MCF 10A (cell line): Measurements from ENCODE around the gene NR3C2. TPM values are rescaled to one million over a fixed set of nuclear protein-coding genes. Genes with fewer than 3 reads are reported as not detected.

ENCODE experiments used
- BruUV-seq: library from RNA; stranded (reverse); fragments of 400-500 nt; replicated peaks from 2 replicates; lab custom pipeline; 2021; lab: Mats Ljungman, UMichigan
- CTCF ChIA-PET: fragments of 300-600 bp; sonication (Branson Sonifier 250); formaldehyde crosslinking; extraction: SDS; loops from one replicate; lab custom pipeline; 2021; ENCODE audit warnings: antibody characterized with exemption, inconsistent platforms; lab: Yijun Ruan, JAX
- POLR2A ChIA-PET: fragments of 300-600, 350-650 bp; sonication (Branson Sonifier 250); formaldehyde crosslinking; extraction: SDS; loops from one replicate; lab custom pipeline; 2020; ENCODE audit warnings: antibody characterized with exemption, inconsistent platforms; lab: Yijun Ruan, JAX
- DNase-seq: peaks from one replicate; pipeline ENCODE4 v3.0.0-alpha.2; 2018; ENCODE audit not compliant: unreplicated experiment
- H3K27ac Mint-ChIP-seq: one replicate; pipeline ENCODE4 v1.8.0; 2022; ENCODE audit warnings: mild to moderate bottlenecking, low read depth, mixed read lengths; ENCODE audit not compliant: unreplicated experiment
- H3K27me3 Mint-ChIP-seq: one replicate; pipeline ENCODE4 v1.8.0; 2022; ENCODE audit warnings: mixed read lengths; ENCODE audit not compliant: insufficient read depth, unreplicated experiment
- H3K36me3 Mint-ChIP-seq: one replicate; pipeline ENCODE4 v1.8.0; 2022; ENCODE audit warnings: mild to moderate bottlenecking, moderate library complexity, mixed read lengths; ENCODE audit not compliant: insufficient read depth, unreplicated experiment
- H3K4me1 Mint-ChIP-seq: one replicate; pipeline ENCODE4 v1.8.0; 2022; ENCODE audit warnings: mixed read lengths; ENCODE audit not compliant: insufficient read depth, unreplicated experiment
- H3K4me3 Mint-ChIP-seq: one replicate; pipeline ENCODE4 v1.8.0; 2022; ENCODE audit warnings: mild to moderate bottlenecking, moderate library complexity, mixed read lengths; ENCODE audit not compliant: unreplicated experiment
- H3K9me3 Mint-ChIP-seq: one replicate; pipeline ENCODE4 v1.8.0; 2022; ENCODE audit warnings: mixed read lengths; ENCODE audit not compliant: unreplicated experiment
- intact Hi-C: fragments of 100-400 bp; cut with micrococcal nuclease; formaldehyde crosslinking; loops from 2 replicates; pipeline ENCODE4 v1.14.1; 2022
- total RNA-seq: library from RNA; stranded (reverse); gene quantifications from 2 replicates; pipeline ENCODE4 v1.2.3, GENCODE V29; 2022
- TF ChIP-seq, protein P1 (sequence below): fragments of 200-600 bp; IDR thresholded peaks from one replicate; pipeline ENCODE4 v1.8.0; 2022; ENCODE audit warnings: antibody characterized with exemption, mild to moderate bottlenecking; ENCODE audit not compliant: unreplicated experiment

NR3C2 gene
- total RNA-seq, 1 experiment from 2014 or later, result 0.21 TPM

DNA sequence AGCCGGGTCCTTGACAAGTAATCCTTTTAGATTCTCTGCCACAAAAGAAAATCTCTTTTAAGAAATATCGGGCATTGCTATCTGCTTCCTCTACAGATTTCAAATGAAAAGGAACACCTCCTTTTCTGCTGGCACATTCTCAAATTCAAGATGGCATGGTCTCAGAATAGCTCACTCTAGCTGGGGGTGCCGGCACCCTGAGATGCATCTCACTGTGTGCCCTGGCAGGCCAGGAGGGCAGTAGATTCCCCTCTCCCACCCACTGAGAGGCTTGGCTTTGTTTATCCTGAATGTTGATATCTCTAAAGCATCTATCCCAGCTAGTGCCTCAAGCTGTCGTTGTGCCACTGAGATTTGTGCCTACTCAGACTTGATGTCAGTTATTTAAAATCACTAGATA, 390.8 kb downstream of the NR3C2 start:
- Mint-ChIP-seq H3K4me3 (no peak overlapping the region), H3K4me1 (no peaks in the 10 kb centered on the region), H3K27ac (no peak overlapping the region), H3K36me3 (peaks cover 43% of the 10 kb centered on the region), H3K9me3 (no peaks in the 10 kb centered on the region), H3K27me3 (no peaks in the 10 kb centered on the region)
- TF ChIP-seq, protein P1, sequence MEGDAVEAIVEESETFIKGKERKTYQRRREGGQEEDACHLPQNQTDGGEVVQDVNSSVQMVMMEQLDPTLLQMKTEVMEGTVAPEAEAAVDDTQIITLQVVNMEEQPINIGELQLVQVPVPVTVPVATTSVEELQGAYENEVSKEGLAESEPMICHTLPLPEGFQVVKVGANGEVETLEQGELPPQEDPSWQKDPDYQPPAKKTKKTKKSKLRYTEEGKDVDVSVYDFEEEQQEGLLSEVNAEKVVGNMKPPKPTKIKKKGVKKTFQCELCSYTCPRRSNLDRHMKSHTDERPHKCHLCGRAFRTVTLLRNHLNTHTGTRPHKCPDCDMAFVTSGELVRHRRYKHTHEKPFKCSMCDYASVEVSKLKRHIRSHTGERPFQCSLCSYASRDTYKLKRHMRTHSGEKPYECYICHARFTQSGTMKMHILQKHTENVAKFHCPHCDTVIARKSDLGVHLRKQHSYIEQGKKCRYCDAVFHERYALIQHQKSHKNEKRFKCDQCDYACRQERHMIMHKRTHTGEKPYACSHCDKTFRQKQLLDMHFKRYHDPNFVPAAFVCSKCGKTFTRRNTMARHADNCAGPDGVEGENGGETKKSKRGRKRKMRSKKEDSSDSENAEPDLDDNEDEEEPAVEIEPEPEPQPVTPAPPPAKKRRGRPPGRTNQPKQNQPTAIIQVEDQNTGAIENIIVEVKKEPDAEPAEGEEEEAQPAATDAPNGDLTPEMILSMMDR, result no peak
- CTCF ChIA-PET, result interaction anchor here (0.6 kb wide), 1 partner anchor 66 kb away, joined by 3 read pairs; no protein-coding TSS in a partner anchor
- no peak for DNase-seq
- intact Hi-C loops, result no loop called here
- POLR2A ChIA-PET, result no interaction called here
- no TSS peak for BruUV-seq

DNA sequence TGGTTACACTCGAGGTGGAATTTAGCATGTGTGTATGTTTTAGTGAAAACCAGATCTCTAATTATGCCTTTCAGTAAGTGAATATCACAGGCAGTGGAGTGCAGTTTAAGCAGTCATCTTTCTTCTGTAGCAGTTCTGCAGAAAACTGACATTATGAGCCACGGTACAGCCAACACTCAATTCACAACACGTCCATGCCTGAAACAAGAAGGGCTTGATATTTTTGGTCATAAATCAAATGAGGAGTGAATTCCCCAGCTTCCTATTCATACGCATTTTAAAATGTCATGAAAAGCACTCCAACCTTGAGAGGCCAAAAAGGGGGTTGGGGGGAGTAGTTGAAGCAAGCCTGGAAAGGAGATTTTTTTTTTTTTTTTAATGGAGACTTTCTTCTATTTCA, 393.6 kb downstream of the NR3C2 start:
- POLR2A ChIA-PET, result interaction anchor here (0.7 kb wide), 1 partner anchor 9 kb away, joined by 3 read pairs; no protein-coding TSS in a partner anchor

DNA sequence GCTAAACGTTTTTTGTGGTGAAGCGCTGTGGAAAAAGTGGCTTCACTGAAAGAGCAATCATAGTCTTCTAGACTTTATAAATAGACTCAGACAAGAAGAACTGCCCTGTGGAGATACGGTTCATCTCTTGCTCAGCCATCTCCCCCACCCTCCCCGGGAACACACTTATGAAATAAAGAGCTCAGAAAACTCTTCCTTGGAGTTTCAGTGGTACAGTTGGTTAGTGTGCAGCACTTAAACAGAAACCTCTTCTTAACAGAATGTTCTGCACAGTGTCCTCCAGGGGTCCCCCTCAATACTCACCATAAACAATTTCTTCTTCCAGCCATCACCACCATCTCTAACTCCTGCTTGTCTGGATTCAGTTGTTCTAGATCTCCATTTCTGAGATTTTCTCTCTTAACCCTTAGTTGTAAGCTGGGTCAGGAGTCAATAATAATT, 397.3 kb downstream of the NR3C2 start:
- no TSS peak for BruUV-seq
- no peak overlapping the region for H3K27ac Mint-ChIP-seq
- H3K36me3 Mint-ChIP-seq, result peaks cover 20% of the 10 kb centered on the region
- POLR2A ChIA-PET, result interaction anchor here (0.6 kb wide), 1 partner anchor 583 kb away, joined by 4 read pairs; no protein-coding TSS in a partner anchor
- intact Hi-C loops, result no loop called here
- no peaks in the 10 kb centered on the region for H3K4me1 Mint-ChIP-seq
- no peak overlapping the region for H3K4me3 Mint-ChIP-seq
- no peaks in the 10 kb centered on the region for H3K27me3 Mint-ChIP-seq
- TF ChIP-seq, protein P1, result no peak
- no peaks in the 10 kb centered on the region for H3K9me3 Mint-ChIP-seq
- DNase-seq, result no peak
- CTCF ChIA-PET, result interaction anchor here (0.6 kb wide), 1 partner anchor 24 kb away, joined by 5 read pairs; no protein-coding TSS in a partner anchor

More for the DNA sequence above, 393.6 kb downstream of the NR3C2 start:
- no peak for DNase-seq
- TF ChIP-seq, protein P1, result no peak
- intact Hi-C loops, result no loop called here
- no TSS peak for BruUV-seq
- no peaks in the 10 kb centered on the region for H3K9me3 Mint-ChIP-seq
- H3K4me1 Mint-ChIP-seq, result no peaks in the 10 kb centered on the region
- CTCF ChIA-PET, result no interaction called here
- no peak overlapping the region for H3K4me3 Mint-ChIP-seq
- no peaks in the 10 kb centered on the region for H3K27me3 Mint-ChIP-seq
- peaks cover 43% of the 10 kb centered on the region for H3K36me3 Mint-ChIP-seq
- no peak overlapping the region for H3K27ac Mint-ChIP-seq

DNA sequence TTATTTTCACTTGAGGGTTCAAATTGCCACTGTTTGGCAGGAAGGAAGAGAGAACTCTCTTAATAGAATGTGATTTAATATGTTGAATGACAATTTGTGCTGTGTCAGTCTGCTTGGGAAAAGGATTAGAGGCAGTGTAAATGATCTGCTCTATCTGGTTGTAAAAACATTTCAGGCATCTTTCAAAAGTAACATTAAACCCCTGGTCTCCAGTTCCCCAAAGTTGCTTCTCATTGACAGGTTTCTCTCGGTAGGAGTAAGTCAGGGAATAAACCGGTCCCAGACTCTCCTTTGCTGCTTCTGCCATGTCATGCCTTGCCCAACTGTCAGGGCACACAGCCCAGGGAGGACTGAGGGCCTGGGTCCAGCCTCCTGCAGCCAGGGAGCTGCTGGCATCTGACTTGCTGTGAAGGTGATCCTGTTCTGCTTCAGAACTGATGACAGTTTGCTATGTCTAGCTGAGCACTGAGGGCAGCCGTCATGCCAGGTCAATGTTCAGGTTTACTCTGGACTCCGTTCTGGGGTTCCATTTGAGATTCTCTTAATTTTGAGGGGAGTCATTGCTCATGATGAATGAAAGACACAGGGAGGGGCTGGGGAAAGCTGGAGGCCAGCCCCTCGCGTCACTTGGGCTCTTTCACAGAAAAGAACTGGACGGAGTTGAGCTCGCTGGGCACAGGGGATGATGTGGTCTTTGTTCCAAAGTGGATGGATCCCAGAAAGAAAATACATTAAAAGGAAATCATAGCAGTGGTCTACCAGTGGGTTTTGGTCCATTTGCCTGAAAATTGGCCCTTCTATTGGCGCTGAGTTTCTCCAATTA, 397.9 kb downstream of the NR3C2 start:
- Mint-ChIP-seq H3K4me1 (no peaks in the 10 kb centered on the region), H3K27me3 (no peaks in the 10 kb centered on the region), H3K36me3 (peaks cover 20% of the 10 kb centered on the region), H3K4me3 (no peak overlapping the region), H3K27ac (no peak overlapping the region), H3K9me3 (no peaks in the 10 kb centered on the region)
- intact Hi-C loops, result no loop called here
- TF ChIP-seq, protein P1, result no peak
- no TSS peak for BruUV-seq
- ChIA-PET CTCF (interaction anchor here (0.6 kb wide), 1 partner anchor 357 kb away, joined by 4 read pairs; no protein-coding TSS in a partner anchor), POLR2A (interaction anchor here (0.6 kb wide), 1 partner anchor 584 kb away, joined by 4 read pairs; no protein-coding TSS in a partner anchor)
- DNase-seq, result no peak
